HG03354 (cell line): Measurements from ENCODE around the gene ATG101.
A peak's percentile ranks its signal among the peaks of the same experiment; 100 is the strongest.

ENCODE experiments used
- ATAC-seq: cut with Tn5 transposase; IDR thresholded peaks from one replicate; pipeline ENCODE4 v1.9.1; 2021; ENCODE audit warnings: mild to moderate bottlenecking; ENCODE audit not compliant: unreplicated experiment, poor library complexity, severe bottlenecking

ATG101 gene

DNA sequence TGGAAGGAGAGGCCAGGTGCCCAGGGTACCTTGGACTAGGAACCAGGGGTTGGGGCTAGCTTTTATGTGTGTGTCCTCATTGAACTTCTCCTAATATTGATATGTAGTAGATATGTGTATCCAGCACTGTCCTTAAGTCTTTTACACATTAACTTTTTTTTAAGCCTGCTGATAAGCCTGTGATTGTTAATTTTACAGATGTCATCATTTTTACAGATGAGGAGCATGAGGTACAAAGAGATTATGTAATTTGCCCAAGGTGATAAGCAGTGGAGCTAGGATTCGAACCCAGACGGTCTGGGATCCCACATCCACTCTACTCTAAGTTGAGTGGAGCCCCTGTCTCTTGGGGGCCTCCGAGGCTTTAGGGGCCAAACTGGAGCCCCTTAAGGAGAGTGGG lies 28.7 kb upstream of the ATG101 start:
- no peak for ATAC-seq

DNA sequence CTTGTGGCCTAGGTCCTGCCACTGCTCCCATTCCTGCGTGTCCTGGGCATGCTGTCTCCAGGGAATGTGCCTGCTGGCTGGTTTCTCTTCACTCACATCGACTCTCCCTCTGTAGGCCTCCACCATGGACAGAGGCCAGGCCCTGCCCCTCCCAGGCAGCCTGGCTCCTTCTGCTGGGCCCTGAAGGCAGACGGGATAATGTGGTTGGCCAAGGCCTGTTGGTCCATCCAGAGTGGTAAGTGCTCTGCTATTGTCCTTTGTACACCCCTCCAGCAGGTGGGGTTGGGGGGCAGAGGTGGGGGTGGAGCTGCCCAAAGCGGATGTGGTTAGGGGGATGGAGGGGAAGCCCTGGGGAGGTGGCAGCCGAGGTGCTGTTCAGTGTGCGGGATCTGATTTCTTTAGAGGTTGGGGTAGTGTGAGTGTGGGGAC lies 28.1 kb upstream of the ATG101 start:
- ATAC-seq: no peak

DNA sequence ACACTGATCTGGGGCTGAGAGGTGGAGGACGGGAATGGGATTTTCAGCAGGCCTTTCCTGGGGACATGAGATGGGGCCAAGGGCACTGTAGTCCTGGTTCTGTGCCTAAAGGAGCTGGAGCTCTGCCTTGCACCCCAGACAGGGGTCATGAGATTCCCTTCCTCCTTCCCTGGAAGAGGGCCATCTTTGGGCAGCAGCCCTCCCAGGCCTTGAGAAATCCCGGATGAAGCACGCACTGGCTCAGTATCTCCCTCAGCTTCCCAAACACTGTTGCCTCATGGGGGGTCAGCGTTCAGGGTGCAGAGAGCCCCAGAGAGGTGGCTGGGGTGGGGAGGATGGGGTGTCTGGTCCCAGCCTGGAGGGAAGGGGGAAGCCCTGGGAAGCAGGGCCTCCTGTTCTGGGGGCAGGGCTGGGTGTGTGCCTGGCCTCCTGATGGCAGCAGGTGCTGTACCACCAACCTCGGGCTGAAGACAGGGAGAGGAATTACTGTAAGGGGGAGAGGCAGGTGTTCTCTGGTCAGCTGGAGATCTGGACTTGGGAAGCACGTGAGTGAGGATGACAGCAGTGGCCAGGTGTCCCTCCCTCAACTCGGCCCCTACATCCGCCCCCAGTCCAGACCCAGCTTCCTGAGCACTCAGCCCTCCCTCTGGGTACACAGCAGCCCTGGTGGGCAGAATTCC lies 26.9 kb upstream of the ATG101 start:
- no peak for ATAC-seq

DNA sequence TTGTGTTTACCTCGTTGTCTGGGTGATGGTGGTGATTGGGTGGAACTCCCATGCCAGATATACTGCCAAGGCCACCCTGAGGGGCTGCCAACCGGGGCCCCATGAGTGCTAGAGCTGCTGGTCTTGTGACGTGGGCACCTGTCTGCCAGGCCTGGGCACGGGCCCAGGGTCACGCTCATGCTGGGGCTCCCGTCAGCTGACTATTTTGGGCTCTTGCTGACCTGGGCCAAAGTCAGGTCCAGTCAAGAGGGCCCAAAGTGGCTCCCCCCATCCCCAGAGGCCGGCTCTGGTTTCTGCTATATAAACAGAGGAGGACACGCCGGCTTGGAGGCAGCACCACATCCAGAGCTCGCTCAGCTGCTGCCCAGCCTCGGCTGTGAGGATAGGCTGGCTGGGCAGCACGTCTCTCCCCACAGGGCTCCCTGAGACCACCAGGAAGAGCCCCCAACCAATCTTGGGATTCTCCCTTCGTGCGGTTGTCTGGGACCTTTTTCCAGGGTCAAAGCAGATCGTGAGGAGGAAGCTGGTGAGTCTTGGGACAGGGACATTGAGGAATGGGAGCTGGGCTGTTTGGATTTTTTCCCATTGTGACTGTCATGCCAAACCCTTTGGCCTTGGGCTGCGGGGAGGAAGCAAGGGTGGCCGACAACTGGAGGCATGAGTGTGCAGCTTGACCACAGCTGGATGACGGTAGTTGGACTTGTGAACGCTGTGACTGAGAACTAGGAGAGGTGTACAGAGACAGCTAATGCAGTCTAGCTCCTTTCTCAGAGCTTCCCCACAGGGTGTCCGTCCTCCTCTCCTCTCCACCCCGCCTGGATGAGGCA lies 26.2 kb upstream of the ATG101 start:
- ATAC-seq: no peak

DNA sequence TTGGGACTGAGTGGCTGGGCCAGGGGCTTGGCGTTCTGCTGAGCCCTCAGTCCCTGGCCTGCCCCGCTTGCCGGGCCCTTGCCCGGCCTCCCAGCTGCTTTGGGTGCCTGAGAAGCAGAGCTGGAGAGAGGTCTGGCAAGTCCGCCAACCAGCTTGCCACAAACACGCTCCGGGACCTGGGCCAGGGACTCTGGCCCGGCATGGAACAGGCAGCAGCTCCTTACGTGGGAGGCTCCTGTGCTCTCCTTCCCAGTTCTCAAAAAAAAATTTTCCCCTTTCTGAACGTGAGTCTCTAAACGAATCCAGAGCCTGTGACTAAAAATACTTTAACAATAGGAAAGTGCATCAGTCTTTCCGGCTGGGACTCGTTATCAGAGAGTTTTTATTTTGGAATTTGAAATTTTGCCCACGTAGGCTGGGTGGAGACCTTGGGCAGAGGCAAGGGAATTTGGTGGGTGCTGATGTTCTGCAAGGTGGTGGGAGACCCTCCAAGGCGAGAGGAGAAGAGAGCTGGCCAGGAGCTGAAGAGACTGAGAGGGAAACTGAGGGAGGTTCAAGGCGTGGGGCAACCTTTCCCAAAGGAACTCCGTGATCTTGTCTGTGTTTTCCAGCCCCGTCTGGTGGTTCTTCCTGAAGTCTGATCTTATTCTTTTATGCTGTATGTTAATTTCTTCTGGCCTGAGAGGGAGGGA lies 25.3 kb upstream of the ATG101 start:
- no peak for ATAC-seq

DNA sequence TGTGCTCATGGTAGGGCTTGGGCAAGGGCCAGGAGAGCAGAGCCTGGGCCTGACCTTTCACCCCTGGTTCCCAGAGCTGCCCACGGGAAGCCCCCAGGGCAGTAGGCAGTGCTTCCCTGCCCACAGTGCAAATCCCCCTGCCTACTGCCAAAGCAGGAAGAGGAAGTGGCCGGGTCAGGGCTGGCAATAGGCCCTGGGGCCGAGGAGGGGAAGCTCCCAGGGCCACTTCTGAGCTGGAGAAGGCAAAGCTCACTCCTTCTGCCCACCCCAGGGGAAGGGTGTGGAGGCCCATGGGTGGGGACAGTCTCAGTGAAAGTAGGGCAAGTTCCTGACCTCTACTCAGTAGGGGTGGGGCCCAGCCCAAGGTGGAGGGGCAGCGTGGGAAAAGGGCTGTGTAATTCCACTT lies 24.0 kb upstream of the ATG101 start:
- ATAC-seq: no peak

DNA sequence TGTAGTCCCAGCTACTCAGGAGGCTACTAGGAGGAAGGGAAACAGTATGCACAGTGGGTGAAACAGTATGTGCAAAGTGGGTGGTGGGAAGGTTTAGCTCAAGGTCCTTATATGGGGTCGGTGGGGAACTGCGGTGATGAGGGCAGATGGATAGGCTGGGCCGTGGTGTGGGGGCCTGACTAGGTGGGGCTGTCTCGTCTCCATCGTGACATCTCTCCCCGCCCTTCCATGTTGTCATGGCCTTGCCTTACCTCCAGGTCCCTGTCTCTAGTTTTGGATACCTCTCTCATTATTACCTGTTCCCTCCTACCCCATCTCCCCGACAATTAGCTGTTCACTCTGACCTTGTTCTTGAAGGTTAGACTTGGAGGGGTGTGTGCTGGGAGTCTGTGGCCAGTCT lies 22.9 kb upstream of the ATG101 start:
- ATAC-seq: no peak

DNA sequence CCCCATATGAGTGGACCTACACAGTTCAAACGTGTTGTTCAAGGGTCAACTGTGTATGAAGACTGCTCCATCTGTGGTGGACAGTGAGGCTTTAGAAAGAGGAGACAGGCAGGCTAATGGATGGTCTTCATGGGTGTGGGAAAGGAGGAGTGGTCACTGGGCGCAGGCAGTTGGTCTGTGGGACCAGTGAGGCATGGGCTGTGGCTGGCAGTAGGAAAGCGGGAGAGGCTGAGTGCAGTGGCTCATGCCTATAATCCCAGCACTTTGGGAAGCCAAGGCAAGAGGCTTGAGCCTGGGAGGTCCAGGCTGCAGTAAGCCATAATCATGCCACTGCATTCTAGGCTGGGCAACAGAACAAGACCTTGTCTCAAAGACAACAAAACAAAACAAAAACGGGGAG lies 20.5 kb upstream of the ATG101 start:
- ATAC-seq: no peak

DNA sequence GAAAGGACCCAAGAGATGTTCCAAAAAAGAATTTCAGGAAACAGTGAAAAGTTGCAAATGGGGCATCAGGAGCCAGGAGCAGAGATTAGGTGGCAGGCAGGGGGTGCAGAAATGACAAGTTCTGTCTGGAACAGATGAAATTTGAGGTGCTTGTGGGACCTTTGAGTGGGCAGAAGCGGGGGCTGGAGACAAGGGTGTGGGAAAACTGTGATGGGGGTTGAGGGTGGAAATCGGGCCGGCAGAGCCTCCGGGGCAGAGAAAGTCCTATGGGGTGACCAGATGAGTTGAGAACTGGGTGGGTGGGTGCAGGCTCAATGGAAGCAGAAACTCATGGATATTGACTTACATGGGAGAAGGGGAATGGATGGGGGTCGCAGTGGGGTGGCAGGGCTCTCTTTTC lies 20.1 kb upstream of the ATG101 start:
- ATAC-seq: no peak

DNA sequence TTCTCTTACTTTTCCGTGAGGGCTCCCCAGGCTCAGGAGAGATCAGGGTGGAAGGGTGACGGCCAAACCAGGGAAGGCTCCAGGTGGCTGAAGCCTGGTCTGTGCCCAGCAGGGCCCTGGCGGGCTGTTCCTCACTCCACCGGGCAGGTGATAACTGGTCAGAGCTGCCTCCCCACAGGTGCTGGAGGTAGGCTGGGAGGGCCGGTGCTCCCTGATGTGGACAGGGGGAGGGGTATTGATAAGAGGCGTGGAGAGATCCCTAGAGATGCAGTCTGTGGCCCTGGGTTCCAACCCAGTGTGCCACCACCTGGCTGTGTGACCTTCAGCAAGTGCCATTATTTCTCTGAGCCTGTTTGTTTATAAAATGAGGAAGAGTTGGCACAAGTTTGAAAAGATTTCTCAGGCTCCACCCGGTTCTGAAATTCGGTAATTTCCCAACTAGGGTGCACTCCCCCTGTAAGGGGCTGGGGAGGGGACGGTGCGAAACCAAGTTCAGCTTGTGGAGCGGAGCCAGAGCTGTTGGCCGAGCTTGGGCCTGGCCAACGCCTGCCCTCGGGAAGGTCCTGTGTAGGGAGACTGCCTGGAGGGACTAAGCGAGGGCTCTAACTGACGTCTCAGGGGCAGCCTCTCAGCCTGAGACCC lies 19.5 kb upstream of the ATG101 start:
- ATAC-seq: peak; percentile 0

DNA sequence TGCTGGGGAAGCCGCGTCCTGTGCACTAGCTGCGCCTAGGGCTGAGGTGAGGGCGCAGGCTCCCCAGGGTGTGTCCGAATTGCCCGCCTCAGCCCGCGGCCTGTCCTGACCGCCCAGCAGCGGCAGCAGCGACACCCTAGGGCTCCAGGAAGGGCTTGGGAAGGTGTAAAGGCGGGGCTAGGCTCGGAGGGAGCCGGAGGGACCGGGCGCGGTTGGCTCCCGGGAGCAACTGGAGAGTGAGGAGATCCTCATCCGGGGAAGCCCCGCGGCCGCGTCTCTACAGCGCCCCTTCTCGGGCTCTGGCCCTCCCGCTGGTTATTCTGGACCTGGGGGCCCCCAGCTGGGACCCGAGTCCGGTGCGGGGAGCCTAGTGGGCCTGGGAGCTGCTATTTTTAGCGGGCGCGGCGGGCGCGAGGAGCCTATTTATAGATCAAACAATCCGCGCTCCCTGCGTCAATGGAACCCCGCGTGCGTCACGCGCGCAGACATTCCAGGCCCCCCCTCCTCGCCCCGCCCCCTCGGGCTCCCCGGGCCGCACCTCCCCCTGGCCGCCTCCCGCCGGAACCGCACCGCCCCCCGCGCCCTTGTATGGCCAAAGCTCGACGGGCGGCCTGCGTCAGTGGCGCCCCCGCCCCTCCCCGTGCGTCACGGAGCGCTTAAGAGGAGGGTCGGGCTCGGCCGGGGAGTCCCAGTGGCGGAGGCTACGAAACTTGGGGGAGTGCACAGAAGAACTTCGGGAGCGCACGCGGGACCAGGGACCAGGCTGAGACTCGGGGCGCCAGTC lies 18.8 kb upstream of the ATG101 start, which contains the start of gene NR4A1:
NR4A1 (plus strand) TSS at position 685 of the 784 bp plus-strand sequence. CDS start 2,887 bp downstream, outside the sequence.
- ATAC-seq: peak; percentile 78

DNA sequence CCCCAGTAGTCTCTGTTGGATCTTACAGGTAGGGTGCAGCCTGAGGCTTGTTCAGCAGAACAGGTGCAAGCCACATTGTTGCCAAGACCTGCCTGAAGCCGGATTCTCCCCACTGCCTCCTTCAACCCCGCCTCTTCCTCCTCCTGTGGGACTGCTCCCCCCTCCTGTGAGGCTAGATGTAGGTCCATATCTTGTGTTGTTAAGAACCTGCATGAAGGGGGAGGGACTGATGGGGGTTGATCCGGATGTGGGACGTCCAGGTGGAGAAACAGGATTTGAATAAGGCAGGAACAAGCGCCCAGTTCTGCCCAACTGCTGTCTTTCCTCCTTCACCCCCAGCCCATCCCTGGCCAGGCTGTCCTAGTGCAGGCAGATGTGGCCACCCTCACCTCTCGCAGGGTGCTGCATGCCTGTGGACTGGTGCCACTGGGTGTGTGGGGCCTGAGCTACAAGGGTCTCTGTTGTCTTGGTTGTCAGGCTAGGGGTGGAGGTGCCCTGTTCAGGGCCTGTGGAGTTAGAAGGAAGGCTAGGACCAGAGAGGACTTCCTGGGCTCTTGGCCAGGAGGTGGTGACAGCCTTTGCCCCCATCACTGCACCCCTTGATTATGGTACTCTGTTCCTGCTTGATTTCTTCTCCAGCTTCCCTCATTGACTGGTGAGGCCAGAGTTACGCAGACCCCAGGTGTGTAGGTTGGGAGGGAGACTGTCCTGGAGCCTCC lies 17.2 kb upstream of the ATG101 start:
- no peak for ATAC-seq

DNA sequence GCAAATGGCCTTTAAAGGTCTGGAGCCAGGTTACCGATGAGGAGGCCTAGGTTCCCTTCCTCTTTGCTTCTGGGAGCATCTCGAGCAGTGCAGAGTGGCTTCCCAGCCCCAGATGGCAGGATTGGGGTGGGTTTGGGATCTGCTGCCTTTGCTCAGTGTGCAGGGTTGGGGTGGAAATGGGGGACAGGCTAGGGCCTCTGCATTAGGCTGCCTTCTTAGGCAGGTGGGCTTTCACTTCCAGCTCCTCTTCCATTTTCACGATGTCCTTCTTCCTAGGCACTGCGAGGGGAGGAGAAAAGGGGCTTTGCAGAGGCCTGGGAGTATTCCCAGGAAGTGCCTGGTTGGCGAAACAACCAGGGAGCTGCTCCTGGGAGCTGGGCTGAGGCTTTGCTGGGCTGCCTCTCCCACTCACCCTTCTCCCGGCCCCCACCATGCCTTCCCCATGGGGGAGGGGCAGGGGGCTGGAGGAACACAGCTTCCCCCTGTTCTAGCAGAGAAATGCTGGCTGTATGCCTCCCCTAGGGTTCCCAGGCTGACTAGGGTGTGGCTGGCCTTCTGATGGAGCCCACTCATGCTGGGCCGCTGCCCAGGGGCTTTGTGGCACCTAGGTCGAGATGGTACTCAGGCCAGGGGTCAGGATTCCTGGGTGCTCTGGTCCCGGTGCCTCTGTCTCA lies 16.1 kb upstream of the ATG101 start:
- no peak for ATAC-seq

DNA sequence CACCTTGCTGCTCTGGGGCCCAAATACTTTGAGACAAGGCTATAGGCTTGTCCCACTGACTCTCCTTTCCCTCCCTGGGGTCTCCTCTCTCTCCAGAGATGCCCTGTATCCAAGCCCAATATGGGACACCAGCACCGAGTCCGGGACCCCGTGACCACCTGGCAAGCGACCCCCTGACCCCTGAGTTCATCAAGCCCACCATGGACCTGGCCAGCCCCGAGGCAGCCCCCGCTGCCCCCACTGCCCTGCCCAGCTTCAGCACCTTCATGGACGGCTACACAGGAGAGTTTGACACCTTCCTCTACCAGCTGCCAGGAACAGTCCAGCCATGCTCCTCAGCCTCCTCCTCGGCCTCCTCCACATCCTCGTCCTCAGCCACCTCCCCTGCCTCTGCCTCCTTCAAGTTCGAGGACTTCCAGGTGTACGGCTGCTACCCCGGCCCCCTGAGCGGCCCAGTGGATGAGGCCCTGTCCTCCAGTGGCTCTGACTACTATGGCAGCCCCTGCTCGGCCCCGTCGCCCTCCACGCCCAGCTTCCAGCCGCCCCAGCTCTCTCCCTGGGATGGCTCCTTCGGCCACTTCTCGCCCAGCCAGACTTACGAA lies 15.4 kb upstream of the ATG101 start:
- no peak for ATAC-seq

DNA sequence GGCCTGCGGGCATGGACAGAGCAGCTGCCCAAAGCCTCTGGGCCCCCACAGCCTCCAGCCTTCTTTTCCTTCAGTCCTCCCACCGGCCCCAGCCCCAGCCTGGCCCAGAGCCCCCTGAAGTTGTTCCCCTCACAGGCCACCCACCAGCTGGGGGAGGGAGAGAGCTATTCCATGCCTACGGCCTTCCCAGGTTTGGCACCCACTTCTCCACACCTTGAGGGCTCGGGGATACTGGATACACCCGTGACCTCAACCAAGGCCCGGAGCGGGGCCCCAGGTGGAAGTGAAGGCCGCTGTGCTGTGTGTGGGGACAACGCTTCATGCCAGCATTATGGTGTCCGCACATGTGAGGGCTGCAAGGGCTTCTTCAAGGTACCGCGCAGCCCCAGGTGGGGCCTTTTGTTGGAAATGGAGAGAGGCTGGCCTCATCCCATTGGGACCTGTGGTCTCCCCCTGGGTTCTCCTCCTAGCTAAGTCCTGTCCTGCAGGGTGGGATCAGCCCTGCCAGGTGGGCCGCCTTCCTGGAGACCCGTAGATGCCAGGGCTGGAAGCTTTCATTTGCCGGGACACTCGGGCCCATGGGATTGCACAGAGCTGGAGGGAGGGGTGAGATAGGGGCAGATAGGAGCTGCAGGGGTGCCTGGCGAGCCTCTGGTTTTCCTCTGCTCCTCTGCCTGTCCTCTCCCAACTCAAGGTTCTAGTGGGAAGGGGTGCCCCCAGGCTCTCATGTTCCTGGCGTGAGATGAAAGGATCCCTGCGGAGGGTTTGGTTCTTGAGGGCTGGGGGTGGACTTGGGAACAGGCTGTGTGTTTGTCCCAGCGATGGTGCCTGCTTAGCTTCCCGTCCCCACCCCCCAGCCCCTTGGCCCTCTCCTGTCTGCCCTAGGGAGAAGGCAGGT lies 14.7 kb upstream of the ATG101 start:
- ATAC-seq: no peak

DNA sequence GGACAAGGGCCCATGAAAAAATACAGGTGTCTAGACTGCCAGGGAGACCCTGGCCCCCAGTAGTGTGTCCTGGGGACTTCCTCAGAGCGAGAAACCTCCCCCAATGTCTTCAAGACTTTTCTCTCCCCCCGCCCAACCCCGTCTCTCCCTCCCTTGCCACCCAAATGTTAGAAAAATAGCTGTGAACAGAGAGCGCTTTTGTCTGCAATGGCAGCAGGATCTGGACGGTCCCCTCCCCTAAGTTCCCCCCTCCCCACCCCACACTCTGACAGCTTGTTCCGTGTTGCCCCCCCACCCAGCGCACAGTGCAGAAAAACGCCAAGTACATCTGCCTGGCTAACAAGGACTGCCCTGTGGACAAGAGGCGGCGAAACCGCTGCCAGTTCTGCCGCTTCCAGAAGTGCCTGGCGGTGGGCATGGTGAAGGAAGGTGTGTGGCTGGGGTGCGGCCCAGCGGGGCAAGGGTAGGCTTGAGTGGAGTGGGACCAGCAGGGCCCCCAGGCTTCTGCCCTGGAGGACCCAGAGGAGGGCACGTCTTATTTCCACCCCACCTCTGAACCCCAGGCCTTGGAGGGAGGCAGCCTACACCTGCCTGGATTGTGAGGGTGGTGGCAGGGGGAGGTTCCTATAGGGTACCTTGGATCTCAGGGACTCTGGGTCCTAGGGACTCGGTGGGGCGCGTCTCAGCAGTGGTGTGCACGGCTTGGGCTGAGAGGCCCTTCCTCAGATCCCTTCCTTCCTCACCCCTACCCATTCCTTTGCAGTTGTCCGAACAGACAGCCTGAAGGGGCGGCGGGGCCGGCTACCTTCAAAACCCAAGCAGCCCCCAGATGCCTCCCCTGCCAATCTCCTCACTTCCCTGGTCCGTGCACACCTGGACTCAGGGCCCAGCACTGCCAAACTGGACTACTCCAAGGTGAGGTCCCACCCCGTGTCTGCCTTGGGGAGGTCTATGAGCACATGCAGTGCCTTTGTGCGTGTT lies 13.8 kb upstream of the ATG101 start:
- no peak for ATAC-seq
